Measurements from ENCODE around the gene EIF6. TPM values are rescaled to one million over a fixed set of nuclear protein-coding genes. Genes with fewer than 3 reads are reported as not detected.

The EIF6 gene
- 100 to 1,000 TPM; 110 to 124 TPM for total RNA-seq

DNA sequence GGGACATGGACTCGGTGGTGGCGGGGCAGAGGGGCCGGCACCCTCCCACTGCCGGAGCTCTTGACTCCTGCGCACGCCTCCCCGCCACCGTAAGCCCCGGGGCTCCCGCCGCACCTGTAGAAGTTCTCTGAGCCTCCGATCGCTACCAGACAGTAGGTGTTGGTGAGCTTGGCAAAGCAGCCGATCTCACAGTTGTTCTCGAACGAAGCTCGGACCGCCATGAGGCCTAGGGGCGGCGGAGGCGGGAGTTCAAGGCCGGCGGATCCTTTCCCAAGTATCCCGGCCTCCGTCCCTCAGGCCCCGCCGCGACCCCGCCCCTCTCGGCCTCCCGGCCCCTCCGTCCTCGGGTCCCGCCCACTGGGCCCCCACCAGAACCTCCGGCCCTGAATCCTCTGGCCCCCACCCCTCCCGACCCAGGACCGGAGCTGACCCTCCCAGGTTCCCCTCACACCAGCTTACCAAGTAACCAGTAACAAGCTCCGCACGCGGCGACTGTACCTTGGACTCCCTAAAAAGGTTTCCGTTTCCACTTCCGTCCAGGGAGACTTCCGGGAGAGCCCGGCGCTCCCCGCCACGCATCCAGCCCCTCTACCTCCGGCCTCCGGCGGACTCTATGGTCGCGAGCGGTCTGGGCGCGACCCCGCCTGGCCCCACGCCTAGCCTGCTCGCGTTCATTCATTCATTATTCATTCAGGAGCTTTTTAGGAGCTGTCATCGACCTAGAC, at the start of gene EIF6:
TSS of gene EIF6 (minus strand) at position 506 of the 725 bp plus-strand sequence. CDS start at position 221, 285 bp downstream.
- Mint-ChIP-seq H3K27ac (peak within 1 kb of the TSS; percentile 91), H3K27me3 (no peaks in the 10 kb centered on the region), H3K4me3 (peak within 1 kb of the TSS; percentile 81), H3K9me3 (ENCODE audit: low read depth) (no peaks in the 10 kb centered on the region), H3K36me3 (ENCODE audit: low read depth) (peaks cover 37% of the 10 kb centered on the region), H3K4me1 (peaks cover 23% of the 10 kb centered on the region)
- peak; percentile 88 for DNase-seq
- ATAC-seq, result peak; percentile 85
- CTCF ChIA-PET, result interaction anchor here (0.7 to 1.5 kb wide), 7 partner anchors 9 to 722 kb away, joined by 3 to 7 read pairs (median 3); partner anchors contain the start of gene SCAND1
- intact Hi-C loops (cut with DNase I, micrococcal nuclease), result loop anchor here in 1 of 2 experiments (1.0 to 2.0 kb wide), 5 partner anchors 21 to 668 kb away; partner anchors contain the start of genes GSS, MYH7B and TRPC4AP
- POLR2A ChIA-PET, result interaction anchor here (0.5 to 1.5 kb wide), 9 partner anchors 13 to 1558 kb away, joined by 3 to 5 read pairs (median 3); partner anchors contain the start of genes SCAND1 and UQCC1

DNA sequence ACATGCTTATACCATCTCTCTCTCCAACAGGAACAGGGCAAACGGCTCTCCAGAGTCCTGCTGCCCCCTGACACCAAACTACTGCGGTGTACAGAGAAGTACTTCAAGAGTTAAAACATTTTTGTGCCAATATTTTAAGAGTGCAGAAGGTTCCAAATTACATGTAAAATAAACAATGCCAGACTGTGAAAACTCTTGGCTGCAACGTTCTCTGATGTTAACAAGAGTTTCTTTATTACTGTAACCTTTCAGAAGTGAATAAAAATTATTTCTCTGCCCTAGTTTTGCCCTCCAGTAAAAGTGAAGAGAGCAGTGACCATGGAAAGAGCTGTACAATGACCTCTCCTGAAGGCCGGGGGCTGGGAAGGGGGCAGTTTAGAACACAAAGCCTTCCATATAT, 49.0 kb upstream of the EIF6 start:
- DNase-seq, result no peak
- intact Hi-C loops (cut with DNase I, micrococcal nuclease), result no loop called here
- peaks cover 4% of the 10 kb centered on the region for H3K36me3 Mint-ChIP-seq (ENCODE audit: low read depth)
- ChIA-PET POLR2A (no interaction called here), CTCF (interaction anchor here (0.7 kb wide), 1 partner anchor 23 kb away, joined by 3 read pairs; no protein-coding TSS in a partner anchor)
- ATAC-seq, result no peak
- no peaks in the 10 kb centered on the region for H3K27me3 Mint-ChIP-seq
- H3K4me1 Mint-ChIP-seq, result peaks cover 20% of the 10 kb centered on the region
- H3K27ac Mint-ChIP-seq, result no peak overlapping the region
- H3K9me3 Mint-ChIP-seq (ENCODE audit: low read depth), result no peaks in the 10 kb centered on the region
- H3K4me3 Mint-ChIP-seq, result no peak overlapping the region

DNA sequence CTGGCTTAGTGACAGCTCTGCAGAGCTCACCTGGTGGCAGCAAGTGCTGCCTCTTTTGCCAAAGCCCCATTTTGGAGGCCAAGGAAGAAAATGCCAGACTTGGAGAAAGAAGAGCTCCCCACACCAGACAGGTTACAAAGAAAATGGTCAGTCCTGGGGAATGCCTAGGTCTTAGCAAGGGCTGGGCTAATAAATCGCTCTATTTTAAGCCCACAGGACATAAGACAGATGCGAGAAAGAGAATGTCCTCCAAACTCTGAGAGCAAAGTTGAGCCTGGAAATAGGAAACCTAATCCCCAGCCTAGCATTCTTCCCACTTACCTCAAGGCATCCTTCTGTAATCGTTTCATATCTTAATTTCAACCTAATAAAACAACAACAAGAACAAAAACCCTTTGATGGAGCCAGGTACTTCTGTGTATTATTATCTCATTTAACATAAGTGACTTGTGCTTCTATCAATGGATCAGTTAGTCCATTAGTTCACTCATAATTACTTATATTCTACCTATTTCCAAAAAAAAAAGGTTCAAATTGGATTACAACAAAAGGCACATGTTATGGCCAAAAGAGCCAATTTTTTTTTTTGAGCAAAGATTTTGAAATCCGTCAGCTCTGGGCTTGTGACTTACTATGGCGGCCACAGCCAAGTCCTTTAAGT, 48.1 kb upstream of the EIF6 start:
- Mint-ChIP-seq H3K9me3 (ENCODE audit: low read depth) (no peaks in the 10 kb centered on the region), H3K4me1 (peaks cover 29% of the 10 kb centered on the region), H3K36me3 (ENCODE audit: low read depth) (peaks cover 6% of the 10 kb centered on the region), H3K27me3 (no peaks in the 10 kb centered on the region), H3K4me3 (no peak overlapping the region), H3K27ac (no peak overlapping the region)
- POLR2A ChIA-PET, result no interaction called here
- DNase-seq, result no peak
- CTCF ChIA-PET, result interaction anchor here (0.7 to 4.6 kb wide), 2 partner anchors 22 to 28 kb away, joined by 3 to 109 read pairs; no protein-coding TSS in a partner anchor
- intact Hi-C loops (cut with DNase I, micrococcal nuclease), result no loop called here
- no peak for ATAC-seq

DNA sequence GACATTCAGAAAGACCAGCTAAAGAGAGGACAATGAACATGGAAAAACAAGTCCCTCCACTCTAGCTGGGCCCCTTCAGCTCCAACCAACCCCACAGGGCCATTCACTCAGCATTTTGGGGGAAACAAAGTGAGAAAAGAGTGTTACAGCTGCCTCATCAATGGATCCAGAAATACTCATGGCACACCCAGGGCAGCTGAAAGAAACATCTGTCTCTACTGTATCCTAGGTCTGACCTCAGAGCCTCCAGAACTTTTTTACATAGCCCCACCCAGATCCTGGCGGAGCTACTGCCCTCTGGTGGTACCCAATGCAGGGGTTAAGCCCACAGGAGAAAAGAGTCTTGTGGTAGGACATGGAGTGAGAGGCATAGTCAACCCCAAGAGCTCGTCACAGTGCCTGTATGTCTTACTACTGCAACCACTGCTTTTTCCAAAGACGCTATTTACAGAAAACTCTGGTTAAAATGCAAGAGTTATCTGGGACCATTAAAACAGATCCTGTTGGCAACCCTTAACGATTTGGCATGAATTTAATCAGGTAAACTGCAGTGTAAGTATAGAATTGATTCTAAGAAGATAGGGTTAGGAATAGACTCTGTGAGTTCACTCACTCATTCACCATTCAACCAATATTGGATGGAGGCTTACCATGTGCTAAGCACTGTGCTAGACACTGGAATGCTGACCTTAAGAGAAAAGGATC, 45.0 kb upstream of the EIF6 start:
- ChIA-PET CTCF (interaction anchor here (0.7 to 4.6 kb wide), 15 partner anchors 9 to 127 kb away, joined by 3 to 109 read pairs (median 3); no protein-coding TSS in a partner anchor), POLR2A (interaction anchor here (1.0 kb wide), 1 partner anchor 24 kb away, joined by 3 read pairs; no protein-coding TSS in a partner anchor)
- no peaks in the 10 kb centered on the region for H3K27me3 Mint-ChIP-seq
- H3K27ac Mint-ChIP-seq, result peak overlapping the region; percentile 80
- H3K36me3 Mint-ChIP-seq (ENCODE audit: low read depth), result peaks cover 6% of the 10 kb centered on the region
- DNase-seq, result peak; percentile 83
- H3K4me1 Mint-ChIP-seq, result peaks cover 52% of the 10 kb centered on the region
- intact Hi-C loops (cut with DNase I, micrococcal nuclease), result loop anchor here (1.0 to 5.0 kb wide), 4 partner anchors 17 to 237 kb away; partner anchors contain the start of gene TRPC4AP (in 1 of the 2)
- ATAC-seq, result peak; percentile 82
- H3K4me3 Mint-ChIP-seq, result no peak overlapping the region
- no peaks in the 10 kb centered on the region for H3K9me3 Mint-ChIP-seq (ENCODE audit: low read depth)

DNA sequence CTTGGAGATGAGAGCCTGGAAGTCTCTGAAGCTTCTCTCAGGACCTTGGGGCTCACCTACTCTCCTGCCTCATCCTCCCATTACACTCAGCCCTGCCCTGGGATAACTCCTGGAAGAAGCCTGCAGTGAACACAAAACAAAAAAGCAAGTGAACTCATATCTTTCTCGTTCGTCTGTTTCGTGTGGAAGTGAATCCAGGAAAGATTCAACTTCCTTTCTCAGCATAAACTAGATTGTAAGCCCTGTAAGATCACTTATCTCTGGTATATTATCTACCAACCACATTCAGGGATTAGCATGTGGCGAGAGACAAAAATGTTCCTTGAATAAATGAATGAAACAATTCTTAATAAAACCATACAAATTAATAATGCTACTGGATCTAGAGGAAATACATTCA, 44.1 kb upstream of the EIF6 start:
- Mint-ChIP-seq H3K27me3 (no peaks in the 10 kb centered on the region), H3K27ac (peak overlapping the region; percentile 80), H3K36me3 (ENCODE audit: low read depth) (peaks cover 6% of the 10 kb centered on the region), H3K4me1 (peaks cover 53% of the 10 kb centered on the region), H3K9me3 (ENCODE audit: low read depth) (no peaks in the 10 kb centered on the region), H3K4me3 (no peak overlapping the region)
- ChIA-PET POLR2A (interaction anchor here (1.0 kb wide), 1 partner anchor 23 kb away, joined by 3 read pairs; no protein-coding TSS in a partner anchor), CTCF (interaction anchor here (0.7 to 4.6 kb wide), 7 partner anchors 17 to 128 kb away, joined by 3 to 109 read pairs (median 4); no protein-coding TSS in a partner anchor)
- DNase-seq (no peak), ATAC-seq (no peak)
- intact Hi-C loops (cut with DNase I, micrococcal nuclease), result loop anchor here (1.0 to 5.0 kb wide), 4 partner anchors 16 to 236 kb away; partner anchors contain the start of gene TRPC4AP (in 1 of the 2)

DNA sequence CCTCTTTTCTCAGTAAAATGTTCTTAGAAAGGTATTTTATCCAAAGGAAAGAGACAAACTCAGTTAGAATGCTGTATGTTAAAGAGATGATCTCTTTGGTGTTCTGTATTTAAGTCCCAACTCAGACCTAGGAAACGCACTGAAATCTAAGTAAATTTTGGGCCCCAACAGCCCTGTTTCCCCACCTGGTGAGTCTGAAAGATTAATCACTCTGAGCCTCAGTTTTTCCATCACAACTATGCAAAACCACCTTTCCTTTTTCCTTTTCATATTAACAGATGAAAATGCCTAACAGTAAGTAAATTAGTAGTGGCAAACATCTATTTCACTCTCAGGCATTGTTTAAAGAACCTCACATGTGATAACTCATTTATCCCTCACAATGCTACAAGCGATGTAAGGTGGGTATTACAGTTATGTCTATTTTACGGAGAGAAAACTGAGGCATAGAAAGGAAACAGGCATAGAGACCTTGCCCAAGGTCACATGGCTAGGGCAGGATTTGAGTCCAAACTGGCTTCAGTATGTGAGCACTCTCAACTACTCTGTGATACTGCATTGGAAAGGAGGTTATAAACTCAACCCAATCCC, 43.6 kb upstream of the EIF6 start:
- peak overlapping the region; percentile 80 for H3K27ac Mint-ChIP-seq
- H3K4me1 Mint-ChIP-seq, result peaks cover 58% of the 10 kb centered on the region
- ATAC-seq, result peak; percentile 47
- H3K36me3 Mint-ChIP-seq (ENCODE audit: low read depth), result peaks cover 6% of the 10 kb centered on the region
- ChIA-PET POLR2A (interaction anchor here (1.0 kb wide), 1 partner anchor 22 kb away, joined by 3 read pairs; no protein-coding TSS in a partner anchor), CTCF (interaction anchor here (1.9 to 4.6 kb wide), 2 partner anchors 17 to 24 kb away, joined by 8 to 109 read pairs; no protein-coding TSS in a partner anchor)
- H3K4me3 Mint-ChIP-seq, result no peak overlapping the region
- intact Hi-C loops (cut with DNase I, micrococcal nuclease), result loop anchor here (2.0 to 5.0 kb wide), 2 partner anchors 15 to 236 kb away; partner anchors contain the start of gene TRPC4AP (in 1 of the 2)
- H3K9me3 Mint-ChIP-seq (ENCODE audit: low read depth), result no peaks in the 10 kb centered on the region
- H3K27me3 Mint-ChIP-seq, result no peaks in the 10 kb centered on the region
- peak; percentile 34 for DNase-seq

DNA sequence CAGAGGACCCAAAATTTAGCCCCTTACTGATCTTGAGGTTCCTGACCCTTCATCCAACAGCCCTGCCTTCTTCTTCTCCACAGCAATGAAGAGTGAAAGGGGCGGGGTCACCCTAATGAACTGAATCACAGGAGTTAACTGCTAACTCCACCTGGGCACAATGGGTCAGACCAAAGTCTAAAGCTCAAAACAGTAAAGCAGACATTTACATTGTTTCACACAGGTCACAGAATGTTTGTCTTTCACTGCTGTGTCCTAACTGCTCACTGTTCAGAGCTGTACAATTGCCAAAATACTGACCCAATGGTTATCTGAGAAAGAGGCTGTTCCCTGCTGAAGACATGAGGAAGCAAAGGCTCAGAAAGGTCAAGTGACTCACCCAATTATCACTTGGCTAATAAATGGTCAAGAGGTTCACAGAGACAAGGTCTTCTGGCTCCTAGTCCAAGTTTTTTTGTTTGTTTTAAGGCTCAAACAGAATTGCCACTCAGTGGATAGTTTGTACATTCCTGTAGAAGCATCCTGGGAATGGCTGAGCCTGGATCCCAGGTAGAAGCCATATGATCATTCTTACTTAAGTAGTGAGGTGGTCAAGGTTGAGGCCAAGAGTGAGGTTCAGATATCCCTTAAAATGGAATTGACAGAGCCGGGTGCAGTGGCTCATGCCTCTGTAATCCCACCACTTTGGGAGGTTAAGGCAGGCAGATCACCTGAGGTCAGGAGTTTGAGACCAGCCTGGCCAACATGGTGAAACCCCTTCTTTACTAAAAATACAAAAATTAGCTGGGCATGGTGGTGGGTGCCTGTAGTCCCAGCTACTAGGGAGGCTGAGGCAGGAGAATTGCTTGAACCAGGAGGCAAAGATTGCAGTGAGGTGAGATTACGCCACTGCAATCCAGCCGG, 42.8 kb upstream of the EIF6 start:
- intact Hi-C loops (cut with DNase I, micrococcal nuclease), result loop anchor here in 1 of 2 experiments (5.0 kb wide), 1 partner anchor 235 kb away; the partner anchor contains the start of gene TRPC4AP
- peaks cover 6% of the 10 kb centered on the region for H3K36me3 Mint-ChIP-seq (ENCODE audit: low read depth)
- ChIA-PET POLR2A (no interaction called here), CTCF (interaction anchor here (0.7 to 1.3 kb wide), 3 partner anchors 21 to 23 kb away, joined by 4 to 5 read pairs (median 4); no protein-coding TSS in a partner anchor)
- H3K27ac Mint-ChIP-seq, result peak overlapping the region; percentile 80
- H3K9me3 Mint-ChIP-seq (ENCODE audit: low read depth), result no peaks in the 10 kb centered on the region
- DNase-seq (no peak), ATAC-seq (no peak)
- H3K27me3 Mint-ChIP-seq, result no peaks in the 10 kb centered on the region
- no peak overlapping the region for H3K4me3 Mint-ChIP-seq
- peaks cover 62% of the 10 kb centered on the region for H3K4me1 Mint-ChIP-seq

DNA sequence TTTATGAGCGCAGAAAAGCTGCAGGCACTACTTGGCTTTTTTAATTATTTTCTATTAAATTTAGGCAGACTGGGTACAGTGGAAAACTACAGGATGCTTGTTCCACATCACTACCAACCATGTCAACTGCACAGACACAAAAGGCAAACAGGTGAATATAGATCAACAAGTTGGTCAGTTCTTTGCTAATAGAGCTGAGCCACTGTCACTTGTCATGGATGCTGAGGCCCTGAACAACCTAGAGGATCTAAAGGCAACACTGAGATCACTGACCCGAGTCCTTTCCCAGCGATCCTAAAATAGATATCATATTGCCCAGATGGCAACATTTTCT, 42.1 kb upstream of the EIF6 start:
- H3K9me3 Mint-ChIP-seq (ENCODE audit: low read depth), result no peaks in the 10 kb centered on the region
- no peak overlapping the region for H3K27ac Mint-ChIP-seq
- CTCF ChIA-PET, result interaction anchor here (0.9 to 1.3 kb wide), 2 partner anchors 21 to 23 kb away, joined by 4 to 5 read pairs; no protein-coding TSS in a partner anchor
- ATAC-seq (no peak), DNase-seq (no peak)
- peaks cover 61% of the 10 kb centered on the region for H3K4me1 Mint-ChIP-seq
- no peak overlapping the region for H3K4me3 Mint-ChIP-seq
- intact Hi-C loops (cut with DNase I, micrococcal nuclease), result loop anchor here in 1 of 2 experiments (5.0 kb wide), 1 partner anchor 234 kb away; the partner anchor contains the start of gene TRPC4AP
- peaks cover 6% of the 10 kb centered on the region for H3K36me3 Mint-ChIP-seq (ENCODE audit: low read depth)
- H3K27me3 Mint-ChIP-seq, result no peaks in the 10 kb centered on the region
- POLR2A ChIA-PET, result no interaction called here

DNA sequence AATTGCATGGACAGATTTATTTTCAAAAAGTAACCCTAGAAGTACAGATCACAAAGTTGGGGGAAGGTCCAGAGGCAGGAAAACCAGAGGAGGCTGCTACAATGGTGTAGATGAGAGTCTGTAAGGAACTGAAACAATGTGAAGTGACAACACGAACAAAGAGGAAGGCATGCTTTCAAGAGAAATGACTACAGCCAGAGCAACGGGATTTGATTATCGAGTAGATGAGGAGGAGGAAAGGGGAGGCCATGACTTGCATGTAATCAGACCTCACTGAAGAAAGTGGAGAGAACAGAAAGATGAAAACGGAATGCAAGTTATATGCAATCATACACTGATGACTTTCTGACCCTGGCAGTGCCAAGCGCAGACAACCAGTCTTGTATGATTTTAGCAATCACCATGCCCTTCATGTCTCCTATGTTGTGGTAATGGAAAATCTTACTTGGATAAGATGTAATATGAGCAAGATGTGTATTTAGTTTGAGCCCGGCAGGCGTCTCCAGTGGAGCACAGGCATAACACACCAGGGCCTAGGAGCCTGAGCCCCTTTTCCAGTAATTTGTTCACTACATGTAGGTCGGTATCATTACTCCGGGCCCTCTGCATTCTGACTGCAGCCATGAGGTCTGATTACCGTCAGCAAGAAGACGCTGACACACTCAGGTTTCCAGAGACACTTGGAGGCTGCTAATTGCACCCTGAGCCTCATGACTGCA, 41.6 kb upstream of the EIF6 start:
- intact Hi-C loops (cut with DNase I, micrococcal nuclease), result loop anchor here in 1 of 2 experiments (5.0 kb wide), 1 partner anchor 234 kb away; the partner anchor contains the start of gene TRPC4AP
- POLR2A ChIA-PET, result no interaction called here
- DNase-seq (peak; percentile 41), ATAC-seq (peak; percentile 39)
- H3K4me3 Mint-ChIP-seq, result no peak overlapping the region
- H3K27ac Mint-ChIP-seq, result peak overlapping the region; percentile 32
- H3K36me3 Mint-ChIP-seq (ENCODE audit: low read depth), result peaks cover 6% of the 10 kb centered on the region
- peaks cover 56% of the 10 kb centered on the region for H3K4me1 Mint-ChIP-seq
- no peaks in the 10 kb centered on the region for H3K9me3 Mint-ChIP-seq (ENCODE audit: low read depth)
- no peaks in the 10 kb centered on the region for H3K27me3 Mint-ChIP-seq
- CTCF ChIA-PET, result interaction anchor here (0.9 to 1.3 kb wide), 3 partner anchors 10 to 22 kb away, joined by 3 to 5 read pairs (median 4); no protein-coding TSS in a partner anchor

Measured in activated CD4-positive, alpha-beta T cell treated with anti-CD3 and anti-CD28 coated beads for 36 hours (primary cell).